PC-3 (cell line): Measurements from ENCODE around the gene GAGE10.

ENCODE experiments used
- EZH2 ChIP-seq: fragments of 300-600 bp; sonication (generic); IDR thresholded peaks from one replicate; pipeline ENCODE4 v1.6.1; 2017; ENCODE audit warnings: antibody characterized with exemption, mild to moderate bottlenecking, low read length; ENCODE audit not compliant: unreplicated experiment
- EZH2phosphoT487 ChIP-seq: fragments of 300-600 bp; sonication (generic); IDR thresholded peaks from 2 replicates; pipeline ENCODE4 v1.6.1; 2018; ENCODE audit warnings: mild to moderate bottlenecking, antibody characterized with exemption, low read length, borderline replicate concordance
- TF ChIP-seq, protein P1 (sequence below): fragments of 300-600 bp; sonication (generic); conservative IDR thresholded peaks from 2 replicates; pipeline ENCODE4 v1.5.1; 2017; ENCODE audit warnings: antibody characterized with exemption, low read depth, mild to moderate bottlenecking, low read length

DNA sequence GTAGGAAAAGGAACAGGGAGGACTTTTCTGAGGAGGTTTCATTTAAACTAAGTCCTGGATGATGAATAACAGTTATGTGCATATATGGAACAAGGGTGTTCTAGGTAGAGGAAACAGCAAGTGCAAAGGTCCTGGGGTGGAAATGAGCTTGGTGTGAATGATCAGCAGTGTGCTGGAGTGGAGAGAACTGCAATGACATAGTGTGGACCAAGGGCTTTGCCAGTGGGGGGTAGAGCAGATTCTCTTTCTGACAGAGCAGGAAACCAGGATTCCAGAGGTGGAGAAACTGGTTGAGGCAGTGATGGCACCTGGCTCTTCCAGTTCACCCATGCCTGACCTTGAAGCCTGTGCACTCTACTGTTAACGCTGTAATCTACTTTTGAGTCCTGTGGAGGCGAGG lies 32.1 kb upstream of the GAGE10 start:
- TF ChIP-seq, protein P1, sequence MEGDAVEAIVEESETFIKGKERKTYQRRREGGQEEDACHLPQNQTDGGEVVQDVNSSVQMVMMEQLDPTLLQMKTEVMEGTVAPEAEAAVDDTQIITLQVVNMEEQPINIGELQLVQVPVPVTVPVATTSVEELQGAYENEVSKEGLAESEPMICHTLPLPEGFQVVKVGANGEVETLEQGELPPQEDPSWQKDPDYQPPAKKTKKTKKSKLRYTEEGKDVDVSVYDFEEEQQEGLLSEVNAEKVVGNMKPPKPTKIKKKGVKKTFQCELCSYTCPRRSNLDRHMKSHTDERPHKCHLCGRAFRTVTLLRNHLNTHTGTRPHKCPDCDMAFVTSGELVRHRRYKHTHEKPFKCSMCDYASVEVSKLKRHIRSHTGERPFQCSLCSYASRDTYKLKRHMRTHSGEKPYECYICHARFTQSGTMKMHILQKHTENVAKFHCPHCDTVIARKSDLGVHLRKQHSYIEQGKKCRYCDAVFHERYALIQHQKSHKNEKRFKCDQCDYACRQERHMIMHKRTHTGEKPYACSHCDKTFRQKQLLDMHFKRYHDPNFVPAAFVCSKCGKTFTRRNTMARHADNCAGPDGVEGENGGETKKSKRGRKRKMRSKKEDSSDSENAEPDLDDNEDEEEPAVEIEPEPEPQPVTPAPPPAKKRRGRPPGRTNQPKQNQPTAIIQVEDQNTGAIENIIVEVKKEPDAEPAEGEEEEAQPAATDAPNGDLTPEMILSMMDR = no peak
- TF ChIP-seq EZH2 (no peak), EZH2phosphoT487 (no peak)
